ENCODE measurements around the gene CSNK1D. TPM values are rescaled to one million over a fixed set of nuclear protein-coding genes. Genes with fewer than 3 reads are reported as not detected.

CSNK1D gene
- total RNA-seq, 1 experiment from 2014 or later = 234 TPM

DNA sequence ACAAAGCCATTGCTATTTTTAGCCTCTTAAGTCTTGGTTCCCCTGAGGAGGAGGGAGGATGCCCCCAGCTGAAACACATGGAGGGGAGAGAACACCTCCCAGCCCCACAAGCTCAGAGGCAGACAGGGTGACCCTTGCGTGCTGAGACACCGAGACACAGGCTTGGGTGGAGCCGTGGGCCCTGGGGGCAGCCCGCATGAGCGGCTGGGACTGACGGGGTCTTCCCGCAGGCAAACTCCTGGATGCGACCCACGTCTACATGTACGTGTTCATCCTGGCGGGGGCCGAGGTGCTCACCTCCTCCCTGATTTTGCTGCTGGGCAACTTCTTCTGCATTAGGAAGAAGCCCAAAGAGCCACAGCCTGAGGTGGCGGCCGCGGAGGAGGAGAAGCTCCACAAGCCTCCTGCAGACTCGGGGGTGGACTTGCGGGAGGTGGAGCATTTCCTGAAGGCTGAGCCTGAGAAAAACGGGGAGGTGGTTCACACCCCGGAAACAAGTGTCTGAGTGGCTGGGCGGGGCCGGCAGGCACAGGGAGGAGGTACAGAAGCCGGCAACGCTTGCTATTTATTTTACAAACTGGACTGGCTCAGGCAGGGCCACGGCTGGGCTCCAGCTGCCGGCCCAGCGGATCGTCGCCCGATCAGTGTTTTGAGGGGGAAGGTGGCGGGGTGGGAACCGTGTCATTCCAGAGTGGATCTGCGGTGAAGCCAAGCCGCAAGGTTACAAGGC, 34.9 kb downstream of the CSNK1D start:
- peaks cover 2% of the 10 kb centered on the region for H3K36me3 ChIP-seq (ENCODE audit: control insufficient read depth, insufficient read depth, low read length)

DNA sequence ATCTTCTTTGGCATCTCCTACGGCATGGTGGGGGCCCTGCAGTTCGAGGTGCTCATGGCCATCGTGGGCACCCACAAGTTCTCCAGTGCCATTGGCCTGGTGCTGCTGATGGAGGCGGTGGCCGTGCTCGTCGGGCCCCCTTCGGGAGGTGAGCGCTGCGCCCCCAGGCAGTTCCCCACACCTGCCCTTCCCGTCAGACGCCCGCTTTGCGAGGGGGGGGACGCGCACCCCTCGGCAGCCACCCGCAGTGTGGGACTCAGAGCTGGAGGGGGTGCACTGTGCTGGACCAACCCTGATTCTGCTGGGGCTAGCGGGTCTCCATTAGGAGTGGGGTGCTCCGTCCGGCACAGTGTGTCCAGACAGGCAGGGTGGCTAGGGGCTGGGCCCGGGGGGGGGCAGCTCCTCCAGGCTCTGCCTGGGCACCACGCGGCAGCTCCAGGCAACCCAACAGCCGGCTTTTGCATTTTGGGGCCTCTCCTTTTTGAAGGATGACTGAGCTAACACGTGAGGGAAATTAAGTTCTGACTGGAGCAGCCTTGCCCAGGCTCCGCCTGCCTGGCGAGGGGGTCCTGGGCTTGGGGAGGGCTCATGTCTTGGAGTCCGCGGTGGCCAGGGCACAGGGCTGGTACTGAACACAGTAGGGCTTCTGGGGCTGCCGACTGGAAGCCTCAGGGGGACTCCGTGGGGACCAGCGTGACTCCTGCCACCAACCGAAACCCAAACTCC, 35.6 kb downstream of the CSNK1D start:
- peak overlapping the region; percentile 94 for H3K27ac ChIP-seq (ENCODE audit: low read length)
- H3K27me3 ChIP-seq (ENCODE audit: control insufficient read depth, insufficient read depth, low read length) = no peaks in the 10 kb centered on the region
- H3K4me3 ChIP-seq (ENCODE audit: low read depth in 2 of 2, low read length in 2 of 2) = peak overlapping the region in 1 of 2 experiments; percentile 30; a peak in 2 of 4 replicates
- ChIA-PET POLR2A (no interaction called here), CTCF (no interaction called here)
- H3K4me1 ChIP-seq (ENCODE audit: control insufficient read depth, insufficient read depth, low read length) = peaks cover 97% of the 10 kb centered on the region
- in situ Hi-C loops (cut with HindIII; ENCODE audit: low pct_unique_long_range_greater_than_20kb, low sequenced_read_pairs) (no loop called here), intact Hi-C loops (cut with micrococcal nuclease; ENCODE audit: unreplicated experiment) (loop anchor here (10.0 kb wide), 1 partner anchor 133 kb away; no protein-coding TSS in a partner anchor)
- TF ChIP-seq POLR2AphosphoS5 (IDR thresholded peaks at IDR 0.05; ENCODE audit: low read depth, low read length) (no peak), SIN3A (IDR thresholded peaks at IDR 0.05; ENCODE audit: borderline replicate concordance, insufficient read depth, low read depth, low read length) (no peak), TCF7L2 (IDR thresholded peaks at IDR 0.05; ENCODE audit: low read depth, low read length) (no peak)
- TF ChIP-seq, protein P1, sequence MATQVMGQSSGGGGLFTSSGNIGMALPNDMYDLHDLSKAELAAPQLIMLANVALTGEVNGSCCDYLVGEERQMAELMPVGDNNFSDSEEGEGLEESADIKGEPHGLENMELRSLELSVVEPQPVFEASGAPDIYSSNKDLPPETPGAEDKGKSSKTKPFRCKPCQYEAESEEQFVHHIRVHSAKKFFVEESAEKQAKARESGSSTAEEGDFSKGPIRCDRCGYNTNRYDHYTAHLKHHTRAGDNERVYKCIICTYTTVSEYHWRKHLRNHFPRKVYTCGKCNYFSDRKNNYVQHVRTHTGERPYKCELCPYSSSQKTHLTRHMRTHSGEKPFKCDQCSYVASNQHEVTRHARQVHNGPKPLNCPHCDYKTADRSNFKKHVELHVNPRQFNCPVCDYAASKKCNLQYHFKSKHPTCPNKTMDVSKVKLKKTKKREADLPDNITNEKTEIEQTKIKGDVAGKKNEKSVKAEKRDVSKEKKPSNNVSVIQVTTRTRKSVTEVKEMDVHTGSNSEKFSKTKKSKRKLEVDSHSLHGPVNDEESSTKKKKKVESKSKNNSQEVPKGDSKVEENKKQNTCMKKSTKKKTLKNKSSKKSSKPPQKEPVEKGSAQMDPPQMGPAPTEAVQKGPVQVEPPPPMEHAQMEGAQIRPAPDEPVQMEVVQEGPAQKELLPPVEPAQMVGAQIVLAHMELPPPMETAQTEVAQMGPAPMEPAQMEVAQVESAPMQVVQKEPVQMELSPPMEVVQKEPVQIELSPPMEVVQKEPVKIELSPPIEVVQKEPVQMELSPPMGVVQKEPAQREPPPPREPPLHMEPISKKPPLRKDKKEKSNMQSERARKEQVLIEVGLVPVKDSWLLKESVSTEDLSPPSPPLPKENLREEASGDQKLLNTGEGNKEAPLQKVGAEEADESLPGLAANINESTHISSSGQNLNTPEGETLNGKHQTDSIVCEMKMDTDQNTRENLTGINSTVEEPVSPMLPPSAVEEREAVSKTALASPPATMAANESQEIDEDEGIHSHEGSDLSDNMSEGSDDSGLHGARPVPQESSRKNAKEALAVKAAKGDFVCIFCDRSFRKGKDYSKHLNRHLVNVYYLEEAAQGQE (IDR thresholded peaks at IDR 0.05; ENCODE audit: insufficient read depth in 1 of 2, low read depth in 2 of 2, low read length in 1 of 2) = no peak
- TF ChIP-seq, protein P2, sequence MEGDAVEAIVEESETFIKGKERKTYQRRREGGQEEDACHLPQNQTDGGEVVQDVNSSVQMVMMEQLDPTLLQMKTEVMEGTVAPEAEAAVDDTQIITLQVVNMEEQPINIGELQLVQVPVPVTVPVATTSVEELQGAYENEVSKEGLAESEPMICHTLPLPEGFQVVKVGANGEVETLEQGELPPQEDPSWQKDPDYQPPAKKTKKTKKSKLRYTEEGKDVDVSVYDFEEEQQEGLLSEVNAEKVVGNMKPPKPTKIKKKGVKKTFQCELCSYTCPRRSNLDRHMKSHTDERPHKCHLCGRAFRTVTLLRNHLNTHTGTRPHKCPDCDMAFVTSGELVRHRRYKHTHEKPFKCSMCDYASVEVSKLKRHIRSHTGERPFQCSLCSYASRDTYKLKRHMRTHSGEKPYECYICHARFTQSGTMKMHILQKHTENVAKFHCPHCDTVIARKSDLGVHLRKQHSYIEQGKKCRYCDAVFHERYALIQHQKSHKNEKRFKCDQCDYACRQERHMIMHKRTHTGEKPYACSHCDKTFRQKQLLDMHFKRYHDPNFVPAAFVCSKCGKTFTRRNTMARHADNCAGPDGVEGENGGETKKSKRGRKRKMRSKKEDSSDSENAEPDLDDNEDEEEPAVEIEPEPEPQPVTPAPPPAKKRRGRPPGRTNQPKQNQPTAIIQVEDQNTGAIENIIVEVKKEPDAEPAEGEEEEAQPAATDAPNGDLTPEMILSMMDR (IDR thresholded peaks at IDR 0.05) = no peak
- no peaks in the 10 kb centered on the region for H3K9me3 ChIP-seq (ENCODE audit: control insufficient read depth, insufficient read depth, low read depth, low read length)
- peaks cover 2% of the 10 kb centered on the region for H3K36me3 ChIP-seq (ENCODE audit: control insufficient read depth, insufficient read depth, low read length)
- DNase-seq (ENCODE audit: low read depth, low spot score) = no peak
- ATAC-seq = no peak
- BruUV-seq (replicated peaks) = no TSS peak

More for the DNA sequence above, 34.9 kb downstream of the CSNK1D start:
- Histone ChIP-seq H3K4me1 (ENCODE audit: control insufficient read depth, insufficient read depth, low read length) (peaks cover 97% of the 10 kb centered on the region), H3K27ac (ENCODE audit: low read length) (peak overlapping the region; percentile 94), H3K9me3 (ENCODE audit: control insufficient read depth, insufficient read depth, low read depth, low read length) (no peaks in the 10 kb centered on the region), H3K27me3 (ENCODE audit: control insufficient read depth, insufficient read depth, low read length) (no peaks in the 10 kb centered on the region), H3K4me3 (ENCODE audit: low read depth in 2 of 2, low read length in 2 of 2) (peak overlapping the region in 1 of 2 experiments; percentile 30; a peak in 2 of 4 replicates)
- ATAC-seq (peak; percentile 4), DNase-seq (ENCODE audit: low read depth, low spot score) (no peak)
- ChIA-PET CTCF (no interaction called here), POLR2A (no interaction called here)
- BruUV-seq (replicated peaks) = TSS peak; percentile 70
- intact Hi-C loops (cut with micrococcal nuclease; ENCODE audit: unreplicated experiment) (loop anchor here (10.0 kb wide), 1 partner anchor 134 kb away; no protein-coding TSS in a partner anchor), in situ Hi-C loops (cut with HindIII; ENCODE audit: low pct_unique_long_range_greater_than_20kb, low sequenced_read_pairs) (no loop called here)
- TF ChIP-seq TCF7L2 (IDR thresholded peaks at IDR 0.05; ENCODE audit: low read depth, low read length) (0 out of 2 replicates have a peak, but pooled peaks have one; percentile 34), POLR2AphosphoS5 (IDR thresholded peaks at IDR 0.05; ENCODE audit: low read depth, low read length) (peak; percentile 76)
- TF ChIP-seq, protein P1 (IDR thresholded peaks at IDR 0.05; ENCODE audit: insufficient read depth in 1 of 2, low read depth in 2 of 2, low read length in 1 of 2) = no peak

Measured in Panc1 (cell line).